Endothelial cell (in vitro differentiated cells): ENCODE data around the gene TMEM63A. TPM values are rescaled to one million over a fixed set of nuclear protein-coding genes. Genes with fewer than 3 reads are reported as not detected.
A peak's percentile ranks its signal among the peaks of the same experiment; 100 is the strongest.

ENCODE experiments used
- DNase-seq: peaks from one replicate; pipeline ENCODE4 v3.0.0; 2021; ENCODE audit warnings: low spot score
- H3K27ac Mint-ChIP-seq: one replicate; pipeline ENCODE4 v1.8.0; 2021; ENCODE audit warnings: mixed read lengths, inconsistent platforms; ENCODE audit not compliant: unreplicated experiment
- H3K27me3 Mint-ChIP-seq: one replicate; pipeline ENCODE4 v1.8.0; 2021; ENCODE audit warnings: mild to moderate bottlenecking, moderate library complexity, mixed read lengths, inconsistent platforms; ENCODE audit not compliant: unreplicated experiment
- H3K36me3 Mint-ChIP-seq: one replicate; pipeline ENCODE4 v1.8.0; 2021; ENCODE audit warnings: mild to moderate bottlenecking, low read depth, mixed read lengths, inconsistent platforms; ENCODE audit not compliant: unreplicated experiment
- H3K4me1 Mint-ChIP-seq: one replicate; pipeline ENCODE4 v1.8.0; 2021; ENCODE audit warnings: mild to moderate bottlenecking, mixed read lengths, inconsistent platforms; ENCODE audit not compliant: unreplicated experiment
- H3K4me3 Mint-ChIP-seq: one replicate; pipeline ENCODE4 v1.8.0; 2021; ENCODE audit warnings: mild to moderate bottlenecking, mixed read lengths, inconsistent platforms; ENCODE audit not compliant: unreplicated experiment
- H3K9me3 Mint-ChIP-seq: one replicate; pipeline ENCODE4 v1.8.0; 2021; ENCODE audit warnings: mixed read lengths, inconsistent platforms; ENCODE audit not compliant: unreplicated experiment
- CTCF ChIP-seq: fragments of 200-600 bp; sonication (generic); IDR thresholded peaks from one replicate; pipeline ENCODE4 v1.5.0; 2021; ENCODE audit warnings: antibody characterized with exemption; ENCODE audit not compliant: unreplicated experiment
- total RNA-seq: library from RNA; stranded (reverse); fragmentation: NEBNext Ultra II Directional; extraction: Animal tissue kit (Norgen Biotek cat#: 25700); gene quantifications from one replicate; pipeline ENCODE4 v1.2.1, GENCODE V29; 2021; ENCODE audit not compliant: unreplicated experiment

The TMEM63A gene
- total RNA-seq, 1 donor from 2014 or later: 79.9 TPM

DNA sequence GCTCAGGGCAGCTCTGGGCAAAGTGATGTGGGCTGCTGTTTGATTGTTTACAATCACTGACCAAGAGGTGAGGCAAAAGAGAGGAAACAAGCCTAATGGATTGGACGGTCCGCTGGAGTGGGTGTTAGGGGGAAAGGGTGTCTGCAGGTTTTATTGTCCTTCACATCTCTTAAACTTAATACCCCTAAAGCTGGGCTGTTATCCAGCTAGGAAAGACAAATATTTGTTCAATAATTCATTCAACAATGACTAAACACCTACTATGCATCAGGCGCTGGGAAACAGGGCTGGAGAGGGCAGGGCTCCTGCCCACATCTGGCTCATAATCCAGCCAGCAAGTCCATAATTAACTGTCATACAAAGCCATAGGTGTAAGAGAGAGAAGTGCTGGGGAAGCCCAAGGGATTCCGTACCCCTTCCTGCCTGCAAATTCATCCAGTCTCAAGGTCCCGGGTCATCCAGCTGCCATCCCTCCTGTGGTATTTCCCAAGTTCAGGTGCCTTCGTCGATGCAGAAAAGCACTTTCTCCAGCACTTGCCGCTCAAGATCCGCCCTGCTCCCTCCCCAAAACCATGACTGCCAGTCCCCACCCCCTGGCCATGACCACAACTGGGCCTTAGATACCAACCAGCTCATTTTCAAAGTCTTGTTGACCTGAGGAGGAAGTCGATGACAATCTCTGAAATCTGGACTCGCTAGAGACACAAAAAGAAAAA is 10.7 kb downstream of the TMEM63A start:
- peaks cover 29% of the 10 kb centered on the region for H3K36me3 Mint-ChIP-seq
- H3K27ac Mint-ChIP-seq: no peak overlapping the region
- H3K4me1 Mint-ChIP-seq: peaks cover 2% of the 10 kb centered on the region
- H3K27me3 Mint-ChIP-seq: peaks cover 9% of the 10 kb centered on the region
- DNase-seq: no peak
- H3K4me3 Mint-ChIP-seq: no peak overlapping the region
- H3K9me3 Mint-ChIP-seq: no peaks in the 10 kb centered on the region
- TF ChIP-seq CTCF: no peak

DNA sequence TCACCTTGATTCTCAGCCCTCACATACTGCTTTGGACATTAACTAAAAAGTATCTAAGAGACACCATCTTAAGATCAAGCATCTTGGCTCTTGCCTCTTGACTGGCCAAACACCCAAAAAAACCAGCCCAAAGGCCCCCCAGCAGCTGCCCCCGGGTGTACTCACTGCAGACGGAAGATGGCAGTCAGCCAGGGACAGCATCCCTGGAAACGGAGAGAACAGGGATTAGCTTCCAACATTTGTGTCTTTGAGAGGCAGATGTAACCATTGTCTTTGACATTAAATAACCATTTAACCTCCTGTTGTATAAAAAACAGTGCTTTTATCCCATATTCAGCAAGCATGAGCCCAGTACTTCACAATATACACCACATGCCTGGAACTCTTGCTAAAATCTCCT is 11.3 kb downstream of the TMEM63A start:
- no peak for DNase-seq
- Mint-ChIP-seq H3K27me3 (peaks cover 7% of the 10 kb centered on the region), H3K27ac (peak overlapping the region; percentile 36), H3K4me1 (no peaks in the 10 kb centered on the region), H3K9me3 (no peaks in the 10 kb centered on the region), H3K36me3 (peaks cover 29% of the 10 kb centered on the region), H3K4me3 (peak overlapping the region; percentile 73)
- no peak for TF ChIP-seq CTCF

DNA sequence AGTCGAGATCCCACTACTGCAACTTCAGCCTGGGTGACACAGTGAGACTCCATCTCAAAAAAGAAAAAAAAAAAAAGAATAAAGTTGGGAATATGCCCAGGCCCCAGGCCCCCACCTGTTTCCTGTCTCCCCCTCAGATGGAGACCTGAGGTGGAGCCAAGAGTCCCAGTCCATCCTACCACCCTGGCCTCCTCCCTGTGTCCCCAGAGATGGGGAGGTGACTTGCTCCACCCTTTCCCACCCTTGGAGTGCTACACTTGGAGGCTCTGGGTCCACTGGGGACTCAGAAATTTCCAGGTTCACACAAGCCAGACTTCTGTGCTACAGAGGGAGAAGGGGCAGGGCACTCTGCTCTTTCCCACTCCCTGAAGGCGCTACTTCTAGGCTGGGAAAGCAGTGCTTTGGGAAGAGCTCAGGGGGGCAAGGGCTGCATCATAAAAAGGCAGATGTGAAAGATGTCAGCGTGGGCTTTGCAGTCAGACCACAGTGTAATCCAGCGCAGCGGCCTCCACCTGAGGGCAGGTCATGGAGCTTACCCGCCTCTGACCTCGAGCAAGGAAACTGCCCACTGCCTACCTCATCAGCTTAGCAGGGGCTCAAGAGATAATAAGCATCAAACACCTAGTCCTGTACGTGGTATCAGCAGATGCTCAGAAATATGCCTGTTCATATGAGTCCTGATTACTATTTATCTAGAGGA is 13.4 kb downstream of the TMEM63A start:
- Mint-ChIP-seq H3K36me3 (peaks cover 31% of the 10 kb centered on the region), H3K9me3 (no peaks in the 10 kb centered on the region), H3K27me3 (peaks cover 1% of the 10 kb centered on the region), H3K27ac (no peak overlapping the region), H3K4me1 (no peaks in the 10 kb centered on the region), H3K4me3 (no peak overlapping the region)
- DNase-seq: no peak
- TF ChIP-seq CTCF: no peak

DNA sequence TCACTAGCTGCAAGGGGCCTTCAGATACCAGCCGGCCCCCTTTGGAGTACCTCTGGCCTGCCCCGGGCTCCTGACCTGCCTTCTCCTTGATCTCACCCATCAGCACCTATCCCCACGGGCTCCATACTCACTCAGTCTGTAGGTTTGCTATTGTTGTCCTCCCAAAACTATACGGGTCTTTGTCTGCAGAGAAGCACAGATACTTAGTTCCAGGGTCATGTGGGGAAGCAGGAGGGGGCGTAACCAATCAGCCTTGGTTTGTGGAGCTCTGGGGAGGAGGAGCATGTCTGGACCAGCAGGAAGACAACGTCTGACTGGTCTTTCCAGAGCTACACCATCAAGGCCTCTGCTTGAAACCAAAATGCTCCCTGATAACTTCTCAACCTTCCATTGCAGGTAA is 15.2 kb downstream of the TMEM63A start:
- Mint-ChIP-seq H3K4me3 (peak overlapping the region; percentile 5), H3K27me3 (peaks cover 3% of the 10 kb centered on the region), H3K36me3 (peaks cover 29% of the 10 kb centered on the region), H3K27ac (no peak overlapping the region), H3K9me3 (no peaks in the 10 kb centered on the region), H3K4me1 (no peaks in the 10 kb centered on the region)
- TF ChIP-seq CTCF: no peak
- DNase-seq: no peak
